ENCODE measurements around the gene FST.

The FST gene

GRCh38 chr5:53480416-53481158, at the start of gene FST:
Gene FST, plus strand, starts transcription at chr5:53480629. Its CDS starts 163 bp downstream, at chr5:53480792.
- H3K27me3 Mint-ChIP-seq: peaks cover 67% of the 10 kb centered on the region
- peak within 1 kb of the TSS; percentile 43 for H3K27ac Mint-ChIP-seq
- H3K9me3 Mint-ChIP-seq: no peaks in the 10 kb centered on the region
- peaks cover 27% of the 10 kb centered on the region for H3K4me1 Mint-ChIP-seq
- no peak for ATAC-seq
- no peaks in the 10 kb centered on the region for H3K36me3 Mint-ChIP-seq (ENCODE audit: low read depth)
- peak within 1 kb of the TSS; percentile 91 for H3K4me3 Mint-ChIP-seq
- peak; percentile 19 for DNase-seq

GRCh38 chr5:53431665-53432064, 48.8 kb upstream of the FST start:
- Mint-ChIP-seq H3K4me3 (no peak overlapping the region), H3K27ac (no peak overlapping the region), H3K9me3 (no peaks in the 10 kb centered on the region), H3K27me3 (peaks cover 4% of the 10 kb centered on the region), H3K4me1 (no peaks in the 10 kb centered on the region), H3K36me3 (ENCODE audit: low read depth) (no peaks in the 10 kb centered on the region)
- DNase-seq: no peak
- no peak for ATAC-seq

GRCh38 chr5:53433026-53433425, 47.4 kb upstream of the FST start:
- no peaks in the 10 kb centered on the region for H3K9me3 Mint-ChIP-seq
- H3K27ac Mint-ChIP-seq: no peak overlapping the region
- DNase-seq: no peak
- no peaks in the 10 kb centered on the region for H3K4me1 Mint-ChIP-seq
- no peaks in the 10 kb centered on the region for H3K36me3 Mint-ChIP-seq (ENCODE audit: low read depth)
- ATAC-seq: no peak
- peaks cover 4% of the 10 kb centered on the region for H3K27me3 Mint-ChIP-seq
- no peak overlapping the region for H3K4me3 Mint-ChIP-seq

GRCh38 chr5:53434541-53434940, 45.9 kb upstream of the FST start:
- no peaks in the 10 kb centered on the region for H3K36me3 Mint-ChIP-seq (ENCODE audit: low read depth)
- H3K27ac Mint-ChIP-seq: no peak overlapping the region
- H3K4me3 Mint-ChIP-seq: no peak overlapping the region
- ATAC-seq: no peak
- no peaks in the 10 kb centered on the region for H3K9me3 Mint-ChIP-seq
- no peaks in the 10 kb centered on the region for H3K4me1 Mint-ChIP-seq
- no peak for DNase-seq
- H3K27me3 Mint-ChIP-seq: peaks cover 1% of the 10 kb centered on the region

- DNase-seq: no peak
- no peaks in the 10 kb centered on the region for H3K4me1 Mint-ChIP-seq
- ATAC-seq: no peak
- H3K27me3 Mint-ChIP-seq: no peaks in the 10 kb centered on the region
- H3K36me3 Mint-ChIP-seq (ENCODE audit: low read depth): no peaks in the 10 kb centered on the region
- no peak overlapping the region for H3K27ac Mint-ChIP-seq
- H3K4me3 Mint-ChIP-seq: no peak overlapping the region
- H3K9me3 Mint-ChIP-seq: no peaks in the 10 kb centered on the region
These were observed 43.8 kb upstream of the FST start for GRCh38 chr5:53436480-53437191.

- Mint-ChIP-seq H3K27ac (no peak overlapping the region), H3K4me1 (no peaks in the 10 kb centered on the region), H3K9me3 (no peaks in the 10 kb centered on the region), H3K4me3 (no peak overlapping the region), H3K27me3 (no peaks in the 10 kb centered on the region), H3K36me3 (ENCODE audit: low read depth) (no peaks in the 10 kb centered on the region)
- no peak for DNase-seq
- no peak for ATAC-seq
These were observed 42.4 kb upstream of the FST start for GRCh38 chr5:53438079-53438478.

GRCh38 chr5:53438486-53439472, 41.6 kb upstream of the FST start:
- Mint-ChIP-seq H3K4me1 (no peaks in the 10 kb centered on the region), H3K27me3 (no peaks in the 10 kb centered on the region), H3K9me3 (no peaks in the 10 kb centered on the region), H3K36me3 (ENCODE audit: low read depth) (no peaks in the 10 kb centered on the region), H3K27ac (no peak overlapping the region), H3K4me3 (no peak overlapping the region)
- no peak for ATAC-seq
- DNase-seq: no peak

GRCh38 chr5:53442961-53443360, 37.5 kb upstream of the FST start:
- H3K4me3 Mint-ChIP-seq: no peak overlapping the region
- peaks cover 5% of the 10 kb centered on the region for H3K27me3 Mint-ChIP-seq
- ATAC-seq: no peak
- no peaks in the 10 kb centered on the region for H3K4me1 Mint-ChIP-seq
- H3K36me3 Mint-ChIP-seq (ENCODE audit: low read depth): no peaks in the 10 kb centered on the region
- H3K27ac Mint-ChIP-seq: no peak overlapping the region
- no peak for DNase-seq
- H3K9me3 Mint-ChIP-seq: no peaks in the 10 kb centered on the region

- Mint-ChIP-seq H3K4me3 (no peak overlapping the region), H3K27me3 (peaks cover 10% of the 10 kb centered on the region), H3K9me3 (no peaks in the 10 kb centered on the region), H3K27ac (no peak overlapping the region), H3K4me1 (no peaks in the 10 kb centered on the region), H3K36me3 (ENCODE audit: low read depth) (no peaks in the 10 kb centered on the region)
- DNase-seq (no peak), ATAC-seq (no peak)
These were observed 34.9 kb upstream of the FST start for GRCh38 chr5:53445569-53445968.

GRCh38 chr5:53446908-53447307, 33.5 kb upstream of the FST start:
- peaks cover 10% of the 10 kb centered on the region for H3K27me3 Mint-ChIP-seq

GRCh38 chr5:53448851-53449250, 31.6 kb upstream of the FST start:
- ATAC-seq (no peak), DNase-seq (no peak)
- Mint-ChIP-seq H3K4me3 (no peak overlapping the region), H3K27me3 (peaks cover 10% of the 10 kb centered on the region), H3K4me1 (no peaks in the 10 kb centered on the region), H3K9me3 (no peaks in the 10 kb centered on the region), H3K27ac (no peak overlapping the region), H3K36me3 (ENCODE audit: low read depth) (no peaks in the 10 kb centered on the region)

More at GRCh38 chr5:53446908-53447307, 33.5 kb upstream of the FST start:
- Mint-ChIP-seq H3K4me3 (no peak overlapping the region), H3K36me3 (ENCODE audit: low read depth) (no peaks in the 10 kb centered on the region), H3K27ac (no peak overlapping the region), H3K9me3 (no peaks in the 10 kb centered on the region), H3K4me1 (no peaks in the 10 kb centered on the region)
- ATAC-seq (no peak), DNase-seq (no peak)

- Mint-ChIP-seq H3K36me3 (ENCODE audit: low read depth) (no peaks in the 10 kb centered on the region), H3K4me1 (no peaks in the 10 kb centered on the region), H3K27me3 (peaks cover 11% of the 10 kb centered on the region)
These were observed 26.3 kb upstream of the FST start for GRCh38 chr5:53453898-53454718.

GRCh38 chr5:53454719-53455000, 25.8 kb upstream of the FST start:
- no peaks in the 10 kb centered on the region for H3K4me1 Mint-ChIP-seq
- no peak overlapping the region for H3K27ac Mint-ChIP-seq
- ATAC-seq (no peak), DNase-seq (no peak)
- peaks cover 9% of the 10 kb centered on the region for H3K27me3 Mint-ChIP-seq
- no peaks in the 10 kb centered on the region for H3K9me3 Mint-ChIP-seq
- H3K36me3 Mint-ChIP-seq (ENCODE audit: low read depth): no peaks in the 10 kb centered on the region
- no peak overlapping the region for H3K4me3 Mint-ChIP-seq

More at GRCh38 chr5:53453898-53454718, 26.3 kb upstream of the FST start:
- no peaks in the 10 kb centered on the region for H3K9me3 Mint-ChIP-seq
- H3K27ac Mint-ChIP-seq: no peak overlapping the region
- H3K4me3 Mint-ChIP-seq: no peak overlapping the region
- no peak for ATAC-seq
- DNase-seq: no peak

- Mint-ChIP-seq H3K27me3 (peaks cover 7% of the 10 kb centered on the region), H3K9me3 (no peaks in the 10 kb centered on the region), H3K4me1 (no peaks in the 10 kb centered on the region), H3K27ac (no peak overlapping the region), H3K36me3 (ENCODE audit: low read depth) (no peaks in the 10 kb centered on the region), H3K4me3 (no peak overlapping the region)
- ATAC-seq (no peak), DNase-seq (no peak)
These were observed 24.1 kb upstream of the FST start for GRCh38 chr5:53456366-53456765.

Measured in activated naive CD8-positive, alpha-beta T cell treated with anti-CD3 and anti-CD28 coated beads, Interleukin-2, amount 50 U/mL, for 24 hours (primary cell).